NT2/D1 (cell line): ENCODE data around the gene SLC22A5.

Source experiments
- DNase-seq: peaks from one replicate; pipeline ENCODE4 v3.0.0-alpha.2; 2011; ENCODE audit warnings: low read depth, low spot score
- H3K27me3 ChIP-seq: 2 replicates; pipeline ENCODE4 v1.6.0; 2011; ENCODE audit warnings: mild to moderate bottlenecking; ENCODE audit not compliant: insufficient read length, insufficient read depth
- H3K36me3 ChIP-seq: 2 replicates; pipeline ENCODE4 v1.6.1; 2011; ENCODE audit warnings: mild to moderate bottlenecking, low read length, mixed read lengths; ENCODE audit not compliant: insufficient read depth, insufficient read length
- H3K4me1 ChIP-seq: 2 replicates; pipeline ENCODE4 v1.5.1; 2011; ENCODE audit not compliant: insufficient read depth, insufficient read length
- H3K4me3 ChIP-seq: 2 replicates; pipeline ENCODE4 v1.5.1; 2011; ENCODE audit warnings: low read depth; ENCODE audit not compliant: insufficient read length
- H3K9ac ChIP-seq: 2 replicates; pipeline ENCODE4 v1.6.0; 2011; ENCODE audit warnings: low read depth; ENCODE audit not compliant: insufficient read length
- H3K9me3 ChIP-seq: 2 replicates; pipeline ENCODE4 v1.5.1; 2011; ENCODE audit warnings: mild to moderate bottlenecking, low read length; ENCODE audit not compliant: insufficient read depth
- SUZ12 ChIP-seq: IDR thresholded peaks from 2 replicates; pipeline ENCODE4 v1.6.1; 2011; ENCODE audit not compliant: insufficient read length, insufficient read depth; ENCODE audit errors: extremely low read depth
- YY1 ChIP-seq: IDR thresholded peaks from 2 replicates; pipeline ENCODE4 v1.6.1; 2011; ENCODE audit not compliant: insufficient read length, insufficient read depth
- ZNF274 ChIP-seq: IDR thresholded peaks from 2 replicates; pipeline ENCODE4 v1.6.1; 2011; ENCODE audit warnings: mild to moderate bottlenecking, low read depth, low read length

SLC22A5 gene

DNA sequence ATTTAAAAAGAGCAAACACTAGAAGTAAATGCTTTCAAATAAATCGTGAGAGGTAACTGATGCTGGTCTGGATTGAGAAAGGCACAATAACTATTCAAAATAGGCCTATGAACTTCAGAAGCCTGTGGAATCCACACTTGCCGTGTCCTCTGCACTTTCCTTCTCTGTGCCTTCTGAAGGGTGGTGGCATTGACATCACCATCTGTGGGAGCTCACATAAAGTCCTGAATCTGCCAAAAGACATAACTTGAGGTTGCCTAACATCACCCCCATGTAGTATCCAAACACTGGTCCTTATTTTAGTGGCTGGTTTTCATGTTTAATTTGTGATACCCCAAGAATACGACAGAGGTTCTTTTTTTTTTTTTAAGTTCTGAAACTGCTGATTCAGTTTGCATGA lies 61.2 kb downstream of the SLC22A5 start:
- no peaks in the 10 kb centered on the region for H3K27me3 ChIP-seq
- no peaks in the 10 kb centered on the region for H3K4me1 ChIP-seq
- no peak for TF ChIP-seq ZNF274
- no peak for TF ChIP-seq YY1
- TF ChIP-seq SUZ12: no peak
- H3K9me3 ChIP-seq: no peaks in the 10 kb centered on the region
- no peak overlapping the region for H3K4me3 ChIP-seq
- DNase-seq: no peak
- H3K36me3 ChIP-seq: no peaks in the 10 kb centered on the region
- H3K9ac ChIP-seq: no peak overlapping the region

DNA sequence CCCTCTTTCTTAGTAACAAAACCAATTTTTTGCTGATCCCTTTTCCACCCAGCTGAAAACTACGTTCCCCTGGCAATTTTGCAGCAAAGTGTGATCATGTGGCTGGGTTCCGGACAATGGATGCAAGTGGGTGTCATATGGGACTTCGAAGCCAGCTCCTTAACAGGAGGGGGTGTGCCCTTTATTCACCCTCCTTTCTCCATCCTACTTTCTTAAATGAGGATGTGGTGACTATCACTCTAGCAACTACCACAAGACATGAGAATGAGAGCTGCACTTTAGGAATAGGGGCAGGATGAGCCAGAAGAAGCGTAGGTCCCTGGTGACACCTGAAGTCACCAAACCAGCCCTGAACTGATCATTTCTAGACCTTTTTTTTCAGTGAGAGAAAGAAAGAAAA lies 62.1 kb downstream of the SLC22A5 start:
- no peak overlapping the region for H3K9ac ChIP-seq
- no peak overlapping the region for H3K4me3 ChIP-seq
- no peaks in the 10 kb centered on the region for H3K9me3 ChIP-seq
- TF ChIP-seq SUZ12: no peak
- no peak for TF ChIP-seq YY1
- TF ChIP-seq ZNF274: no peak
- no peaks in the 10 kb centered on the region for H3K36me3 ChIP-seq
- DNase-seq: no peak
- H3K27me3 ChIP-seq: no peaks in the 10 kb centered on the region
- no peaks in the 10 kb centered on the region for H3K4me1 ChIP-seq

DNA sequence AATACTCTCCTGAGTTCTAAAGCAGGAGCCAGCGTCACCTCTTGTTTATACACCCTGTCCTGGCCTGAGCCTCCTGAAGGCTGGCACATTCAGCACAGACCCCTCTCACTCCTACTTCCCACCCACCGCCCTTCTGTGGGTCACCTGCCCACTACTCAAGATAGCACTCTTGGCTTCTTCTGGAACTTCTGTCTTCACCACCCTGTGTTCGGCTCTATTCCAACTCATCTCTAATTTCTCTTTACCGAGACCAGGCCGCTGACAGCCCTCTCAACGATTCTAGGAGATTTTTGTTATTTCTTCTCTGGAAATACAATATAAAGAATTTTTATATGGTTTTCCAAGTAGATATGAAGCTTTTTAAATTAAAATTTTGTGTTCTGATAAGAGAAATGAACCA lies 63.6 kb downstream of the SLC22A5 start:
- no peak for DNase-seq
- TF ChIP-seq YY1 (no peak), ZNF274 (no peak), SUZ12 (no peak)
- Histone ChIP-seq H3K4me1 (no peaks in the 10 kb centered on the region), H3K9me3 (no peaks in the 10 kb centered on the region), H3K9ac (no peak overlapping the region), H3K27me3 (no peaks in the 10 kb centered on the region), H3K4me3 (no peak overlapping the region), H3K36me3 (no peaks in the 10 kb centered on the region)

DNA sequence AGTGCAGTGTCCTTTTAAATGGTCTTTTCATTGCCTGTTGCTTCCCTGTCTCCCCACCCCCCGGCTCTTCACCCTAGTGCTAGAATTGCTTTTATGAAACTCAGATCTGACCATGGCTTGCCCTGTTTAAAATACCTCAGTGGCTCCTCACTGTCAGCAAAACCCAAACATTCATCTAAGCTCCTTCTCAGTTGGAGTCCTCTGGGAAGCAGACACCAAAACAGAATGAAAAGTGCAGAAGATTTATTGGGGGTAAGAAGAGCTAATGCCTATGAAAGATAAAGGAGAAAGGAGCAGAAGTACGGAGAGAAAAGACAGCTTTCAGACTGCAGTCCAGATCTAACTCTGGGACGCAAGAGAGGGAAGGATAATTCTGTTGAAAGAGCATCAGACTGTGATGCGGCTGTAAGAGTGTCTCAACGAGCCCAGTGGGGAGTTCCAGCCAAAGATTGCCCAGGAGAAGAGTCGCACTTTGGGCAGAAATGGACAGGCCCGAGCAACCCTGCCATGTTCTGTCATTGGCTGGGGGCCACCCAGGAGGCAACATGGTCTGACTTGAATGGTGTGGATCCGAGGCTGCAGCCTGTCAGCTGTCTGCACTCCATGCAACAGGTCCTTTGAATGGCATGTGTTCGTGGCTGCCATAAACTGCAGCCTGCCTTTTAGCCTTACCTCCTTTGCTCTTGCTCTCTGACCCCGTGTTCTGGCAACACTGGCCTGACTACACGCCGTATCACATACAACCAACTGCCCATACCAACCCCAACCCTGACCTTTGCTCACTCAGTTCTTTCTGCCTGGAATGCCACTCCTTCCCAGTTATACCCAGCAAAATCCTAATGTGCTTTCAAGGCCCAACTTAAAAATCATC lies 65.1 kb downstream of the SLC22A5 start:
- Histone ChIP-seq H3K4me3 (no peak overlapping the region), H3K36me3 (no peaks in the 10 kb centered on the region), H3K4me1 (no peaks in the 10 kb centered on the region), H3K9me3 (no peaks in the 10 kb centered on the region), H3K27me3 (no peaks in the 10 kb centered on the region), H3K9ac (no peak overlapping the region)
- TF ChIP-seq ZNF274 (no peak), YY1 (no peak), SUZ12 (no peak)
- DNase-seq: no peak

DNA sequence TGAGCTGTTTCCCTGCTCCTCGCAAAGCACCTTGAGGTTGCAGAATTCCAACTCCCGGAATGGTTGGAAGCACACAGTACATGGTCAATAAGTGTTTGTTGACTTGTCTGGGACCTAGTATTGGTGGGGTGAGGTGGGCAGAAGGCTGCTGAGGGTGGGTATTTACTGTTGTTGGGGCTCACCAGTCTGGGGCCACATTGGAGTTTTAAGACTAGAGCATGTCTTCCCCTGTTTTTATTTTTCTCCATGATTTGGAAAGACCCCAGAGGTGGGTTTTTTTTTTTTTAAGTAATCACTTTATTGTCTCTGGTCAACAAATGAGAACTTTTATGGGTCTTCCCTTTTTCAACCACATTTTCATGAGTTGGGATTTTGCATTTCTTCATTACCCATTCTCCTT lies 65.9 kb downstream of the SLC22A5 start:
- Histone ChIP-seq H3K4me1 (no peaks in the 10 kb centered on the region), H3K4me3 (no peak overlapping the region), H3K27me3 (no peaks in the 10 kb centered on the region), H3K9me3 (no peaks in the 10 kb centered on the region), H3K36me3 (no peaks in the 10 kb centered on the region), H3K9ac (no peak overlapping the region)
- TF ChIP-seq YY1 (no peak), SUZ12 (no peak), ZNF274 (no peak)
- no peak for DNase-seq

DNA sequence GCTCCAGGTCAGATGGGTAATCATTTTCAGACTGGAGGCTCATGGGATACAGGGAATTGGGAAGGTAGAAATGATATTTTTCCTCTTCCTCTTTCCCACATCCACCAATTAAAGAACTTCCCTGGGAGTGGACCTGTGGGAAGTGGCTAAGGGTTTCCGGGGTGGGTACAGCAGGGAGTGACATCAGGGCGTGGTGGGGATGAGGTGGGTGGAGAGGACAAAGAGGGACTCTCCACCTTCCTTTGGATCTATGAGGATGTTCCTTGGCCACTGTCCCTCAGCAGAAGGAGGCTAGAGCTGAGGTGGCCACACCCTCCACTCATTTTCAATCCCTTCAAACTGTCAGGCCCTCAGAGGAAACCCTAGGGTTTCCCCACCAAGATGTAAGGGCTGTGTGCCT lies 66.4 kb downstream of the SLC22A5 start:
- no peaks in the 10 kb centered on the region for H3K27me3 ChIP-seq
- H3K4me1 ChIP-seq: no peaks in the 10 kb centered on the region
- H3K36me3 ChIP-seq: no peaks in the 10 kb centered on the region
- TF ChIP-seq SUZ12 (no peak), YY1 (no peak)
- no peak overlapping the region for H3K9ac ChIP-seq
- no peaks in the 10 kb centered on the region for H3K9me3 ChIP-seq
- H3K4me3 ChIP-seq: no peak overlapping the region
- no peak for DNase-seq

DNA sequence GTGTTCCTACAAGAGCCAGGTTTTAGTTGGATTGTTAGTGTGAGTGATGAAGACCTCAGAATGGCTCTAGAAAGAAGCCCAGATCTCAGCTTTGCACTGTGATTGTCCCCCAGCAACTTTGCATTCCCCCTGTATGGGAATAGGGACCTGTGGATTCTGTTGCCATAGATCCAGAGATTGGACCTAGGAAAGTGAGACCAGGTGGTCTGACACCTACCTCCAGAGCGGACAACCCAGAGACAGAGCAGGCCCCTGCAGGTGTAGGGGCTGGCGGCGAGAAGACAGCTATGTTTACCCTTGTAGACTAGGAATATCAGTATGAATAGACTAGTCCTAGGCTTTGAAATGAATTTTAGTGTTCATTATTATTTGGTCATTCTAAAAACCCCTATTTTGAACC lies 67.4 kb downstream of the SLC22A5 start:
- H3K36me3 ChIP-seq: no peaks in the 10 kb centered on the region
- no peaks in the 10 kb centered on the region for H3K27me3 ChIP-seq
- no peak overlapping the region for H3K9ac ChIP-seq
- no peak for TF ChIP-seq YY1
- TF ChIP-seq SUZ12: no peak
- no peak for TF ChIP-seq ZNF274
- no peak overlapping the region for H3K4me3 ChIP-seq
- DNase-seq: no peak
- H3K9me3 ChIP-seq: no peaks in the 10 kb centered on the region
- H3K4me1 ChIP-seq: no peaks in the 10 kb centered on the region
